Nephron (organoid): ENCODE results near the gene ARHGEF7.

Experiments
- H3K27ac Mint-ChIP-seq, 3 experiments: 2 replicates each; pipeline ENCODE4 v1.8.0; 2020; ENCODE audit warnings: mixed read lengths in 3 of 3, mild to moderate bottlenecking in 2 of 3, moderate library complexity in 1 of 3
- H3K27me3 Mint-ChIP-seq: 2 replicates; pipeline ENCODE4 v1.8.0; 2021; ENCODE audit warnings: low read depth, mild to moderate bottlenecking, moderate library complexity, mixed read lengths
- H3K36me3 Mint-ChIP-seq: 2 replicates; pipeline ENCODE4 v1.8.0; 2020; ENCODE audit warnings: low read depth, mixed read lengths
- H3K4me1 Mint-ChIP-seq: 2 replicates; pipeline ENCODE4 v1.8.0; 2020; ENCODE audit warnings: mixed read lengths
- H3K4me3 Mint-ChIP-seq, 3 experiments: 2 replicates each; pipeline ENCODE4 v1.8.0; 2020; ENCODE audit warnings: mild to moderate bottlenecking in 3 of 3, mixed read lengths in 3 of 3, moderate library complexity in 2 of 3
- H3K9me3 Mint-ChIP-seq: 2 replicates; pipeline ENCODE4 v1.8.0; 2020; ENCODE audit warnings: mixed read lengths
- CTCF ChIP-seq, 3 experiments: fragments of 200-600 bp; sonication (generic); IDR thresholded peaks; one replicate each; pipeline ENCODE4 v1.5.0; 2021; ENCODE audit warnings: antibody characterized with exemption in 3 of 3; ENCODE audit not compliant: unreplicated experiment in 3 of 3

The ARHGEF7 gene

GRCh38 chr13:111353508-111353907, 238.4 kb downstream of the ARHGEF7 start:
- no peak overlapping the region for H3K4me3 Mint-ChIP-seq

GRCh38 chr13:111354789-111355188, 239.7 kb downstream of the ARHGEF7 start:
- peaks cover 4% of the 10 kb centered on the region for H3K27me3 Mint-ChIP-seq

More at GRCh38 chr13:111353508-111353907, 238.4 kb downstream of the ARHGEF7 start:
- Mint-ChIP-seq H3K36me3 (no peaks in the 10 kb centered on the region), H3K4me1 (no peaks in the 10 kb centered on the region), H3K27ac (no peak overlapping the region), H3K27me3 (no peaks in the 10 kb centered on the region), H3K9me3 (peaks cover 4% of the 10 kb centered on the region)
- TF ChIP-seq CTCF (IDR thresholded peaks at IDR 0.05; ENCODE audit: unreplicated experiment in 3 of 3): no peak

More at GRCh38 chr13:111354789-111355188, 239.7 kb downstream of the ARHGEF7 start:
- TF ChIP-seq CTCF (IDR thresholded peaks at IDR 0.05; ENCODE audit: unreplicated experiment in 3 of 3): no peak
- Mint-ChIP-seq H3K9me3 (peaks cover 4% of the 10 kb centered on the region), H3K4me1 (no peaks in the 10 kb centered on the region), H3K4me3 (no peak overlapping the region), H3K36me3 (no peaks in the 10 kb centered on the region), H3K27ac (no peak overlapping the region)
